ENCODE measurements around the gene CEP295NL.

The CEP295NL gene

DNA sequence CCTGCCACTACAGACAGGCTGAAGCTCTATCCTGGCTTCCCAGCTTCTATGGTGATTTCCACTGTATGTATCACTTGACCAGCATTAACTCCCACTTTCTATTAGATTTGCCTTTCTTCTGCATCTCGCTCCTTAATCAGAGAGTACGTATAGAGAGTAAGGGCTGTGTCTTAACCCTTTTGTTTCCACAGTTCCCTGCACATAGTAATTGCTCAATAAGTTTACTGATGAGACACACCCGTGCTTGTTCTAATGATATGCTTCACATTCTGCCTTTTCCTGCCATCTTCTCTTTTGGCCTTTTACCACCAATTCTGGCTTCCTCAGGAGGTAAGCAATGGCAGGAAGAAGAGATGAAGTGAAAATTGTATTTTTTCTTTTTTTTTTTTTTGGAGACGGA is 41.8 kb downstream of the CEP295NL start:
- DNase-seq, result no peak

DNA sequence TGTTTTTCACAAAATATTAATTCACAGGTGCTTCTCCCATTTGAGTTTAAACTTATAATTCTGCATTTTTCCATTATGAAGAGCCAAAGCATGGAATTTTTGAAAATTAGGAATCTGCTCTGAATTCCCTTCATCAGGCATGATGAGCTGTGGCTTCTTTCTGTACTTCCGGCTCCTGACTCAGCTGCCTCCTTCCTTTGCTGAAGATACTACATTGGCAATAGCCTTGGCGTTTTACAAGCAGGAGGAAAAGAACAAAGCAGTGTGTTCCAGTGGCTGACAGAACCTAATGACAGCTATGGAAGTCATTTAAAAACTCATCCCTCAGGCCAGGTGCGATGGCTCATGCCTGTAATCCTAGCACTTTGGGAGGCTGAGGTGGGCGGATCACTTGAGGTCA is 44.0 kb downstream of the CEP295NL start:
- DNase-seq, result no peak

DNA sequence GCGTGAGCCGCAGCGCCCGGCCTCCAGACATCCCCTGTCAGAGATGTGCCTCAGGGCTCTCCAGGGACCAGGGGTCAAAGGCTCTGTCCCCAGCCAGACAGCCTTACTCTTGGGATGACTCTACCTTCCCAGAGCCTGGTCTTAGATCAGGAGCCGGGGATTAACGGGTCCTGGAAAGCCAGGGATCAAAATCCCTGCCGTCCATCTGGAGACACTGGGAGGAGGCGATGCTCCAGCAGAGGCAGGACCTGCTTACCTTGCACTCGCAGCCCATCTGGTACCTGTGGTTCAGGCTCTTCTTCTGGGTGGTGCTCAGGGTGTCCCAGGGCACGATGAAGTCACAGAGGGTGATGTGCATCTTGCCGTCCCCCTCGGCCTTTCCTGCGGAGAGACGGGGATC is 45.7 kb downstream of the CEP295NL start:
- DNase-seq, result no peak

DNA sequence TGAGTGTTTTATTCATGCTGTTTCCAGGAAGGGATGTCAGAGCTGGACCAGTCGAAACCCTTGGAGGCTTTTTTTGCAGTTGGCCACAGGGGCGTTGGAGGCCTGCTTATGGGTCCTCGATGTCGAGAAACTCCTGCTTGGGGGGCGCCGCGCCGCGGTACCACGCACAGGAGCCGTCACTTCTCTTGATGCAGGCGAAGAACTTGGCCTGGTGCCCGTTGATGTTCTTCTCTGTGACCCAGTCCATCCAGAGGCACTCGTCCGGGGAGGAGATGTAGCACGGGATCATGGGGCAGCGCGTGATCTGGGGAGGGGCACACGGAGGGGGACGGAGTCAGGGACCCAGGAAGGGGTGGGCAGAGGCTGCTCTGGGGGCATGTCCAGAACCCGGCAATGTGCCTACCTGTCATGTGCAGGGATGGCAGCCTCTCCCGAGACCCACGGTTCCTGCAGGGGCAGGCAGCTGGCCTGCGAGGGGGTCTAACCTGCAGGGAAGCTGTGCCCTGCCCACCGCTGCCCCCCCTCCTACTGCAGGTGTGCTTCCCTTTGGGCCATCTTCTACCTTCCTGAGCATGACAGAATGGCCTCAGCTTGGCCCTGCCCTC is 47.3 kb downstream of the CEP295NL start:
- no peak for DNase-seq

DNA sequence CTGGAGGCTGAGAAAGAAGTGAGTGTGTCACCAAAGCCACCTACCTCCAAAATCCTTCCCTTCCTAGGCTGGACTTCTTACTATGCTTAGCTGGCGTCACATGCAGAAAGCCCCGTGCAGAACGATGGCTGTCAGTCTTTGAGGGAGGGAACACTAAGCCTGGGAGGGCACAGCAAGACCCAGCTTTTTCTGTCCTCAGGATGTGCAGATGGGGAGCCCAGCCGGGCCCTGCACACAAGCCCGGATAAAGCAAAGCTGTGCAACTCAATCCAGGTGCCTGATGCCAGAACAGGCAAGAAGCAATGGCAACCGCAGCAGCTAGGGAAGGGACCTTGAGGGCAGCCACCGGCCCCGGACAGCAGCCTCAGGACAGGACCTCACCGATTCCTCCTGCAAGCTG is 48.5 kb downstream of the CEP295NL start:
- no peak for DNase-seq

DNA sequence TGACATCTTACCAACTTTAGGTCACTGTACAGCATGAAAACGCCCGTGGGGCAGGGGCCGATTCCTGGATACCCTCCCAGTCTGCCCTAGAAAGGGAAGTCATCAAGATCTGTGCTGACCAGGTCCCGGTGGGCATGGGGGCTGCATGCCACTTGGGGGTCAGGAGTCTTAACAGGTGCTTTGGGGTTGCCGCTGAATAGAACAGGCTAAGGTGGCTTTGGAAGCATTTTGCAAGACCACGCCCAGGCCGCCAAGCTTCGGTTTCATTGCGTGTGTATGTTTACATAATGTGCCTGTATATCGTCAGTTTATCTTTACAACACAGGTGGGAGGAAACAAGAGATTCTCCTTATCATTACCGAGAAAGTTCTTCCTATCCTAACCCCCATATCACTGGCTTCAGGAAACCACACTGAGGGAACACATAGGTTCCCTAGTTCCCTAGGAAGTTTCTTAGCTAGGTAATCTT is 49.0 kb downstream of the CEP295NL start:
- no peak for DNase-seq

DNA sequence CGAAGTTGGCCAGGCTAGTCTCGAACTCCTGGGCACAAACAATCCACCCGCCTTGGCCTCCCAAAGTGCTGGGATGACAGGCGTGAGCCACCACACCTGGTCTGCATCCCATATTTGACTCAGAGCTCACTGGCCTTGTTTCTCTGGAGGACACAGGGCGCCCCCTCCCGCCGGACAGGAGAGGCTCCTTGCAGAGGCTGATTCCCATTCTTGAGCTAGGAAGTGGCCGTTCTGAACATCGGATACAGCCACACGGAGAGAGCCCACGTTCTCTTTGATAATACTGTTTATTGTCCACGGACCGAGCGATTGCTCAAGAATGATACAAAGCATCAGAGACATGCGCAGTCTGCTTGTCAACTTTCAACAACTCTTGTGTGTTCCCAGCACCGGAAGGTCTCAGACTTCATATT is 50.3 kb downstream of the CEP295NL start:
- DNase-seq, result no peak

DNA sequence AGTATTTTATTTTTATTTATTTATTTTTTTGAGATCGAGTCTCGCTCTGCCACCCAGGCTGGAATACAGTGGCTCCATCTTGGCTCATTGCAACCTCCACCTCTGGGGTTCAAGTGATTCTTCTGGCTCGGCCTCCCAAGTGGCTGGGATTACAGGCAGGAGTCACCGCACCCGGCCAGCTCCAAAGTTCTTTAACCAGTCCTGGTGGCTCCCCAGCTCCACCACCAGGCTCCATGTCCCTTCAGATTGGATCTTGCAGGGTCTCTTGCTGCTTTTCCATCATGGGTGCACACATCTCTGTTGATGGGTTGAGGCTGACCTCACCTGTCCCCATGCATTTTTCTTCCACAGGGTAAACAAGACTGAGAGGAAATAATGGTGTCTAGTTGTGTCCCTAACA is 54.0 kb downstream of the CEP295NL start:
- no peak for DNase-seq

DNA sequence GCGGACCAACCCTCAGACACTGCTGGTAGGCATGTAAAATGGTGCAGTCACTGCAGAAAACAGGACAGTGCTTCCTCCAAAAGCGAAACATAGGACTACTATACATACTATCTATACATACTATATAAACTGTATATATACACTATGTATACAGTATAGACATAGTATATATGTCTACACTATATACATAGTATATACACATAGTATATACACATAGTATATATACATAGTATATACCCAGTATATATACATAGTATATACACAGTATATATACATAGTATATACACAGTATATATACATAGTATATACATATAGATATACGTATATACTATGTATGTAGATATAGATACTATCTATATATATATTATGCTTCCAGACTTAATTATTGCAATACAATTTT is 55.9 kb downstream of the CEP295NL start:
- DNase-seq, result no peak

DNA sequence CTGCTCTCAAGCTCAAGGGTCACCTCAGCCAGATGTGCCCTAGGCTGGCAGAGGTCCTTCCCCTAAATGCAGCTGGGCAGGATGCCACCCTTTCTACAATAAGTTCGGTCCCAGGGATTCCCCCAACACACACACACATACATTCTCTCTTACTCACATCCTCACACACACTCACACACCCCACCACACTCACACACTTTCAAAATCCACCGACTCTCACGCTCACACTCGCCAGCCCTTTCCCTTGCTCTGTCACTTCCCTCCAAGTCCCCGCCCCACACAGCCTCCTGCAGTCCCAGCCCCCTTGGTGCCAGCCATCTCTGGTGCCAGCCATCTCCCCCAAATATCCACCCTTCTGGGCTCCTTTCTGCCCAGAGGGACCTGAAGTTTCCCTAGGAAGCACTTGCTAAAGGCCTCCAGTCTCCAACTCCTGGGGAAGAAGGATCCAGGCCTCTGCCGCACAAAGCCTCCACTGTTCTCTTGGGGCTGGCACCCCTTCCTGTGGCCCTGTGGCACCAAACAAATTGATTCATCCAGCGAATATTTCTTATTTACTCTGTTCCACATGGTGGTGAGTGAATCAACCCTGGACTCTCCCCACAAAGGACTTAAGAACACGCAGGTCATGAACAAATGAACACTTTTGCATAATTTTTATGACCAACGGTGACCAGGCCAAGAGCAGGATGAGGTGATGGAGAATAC is 58.5 kb downstream of the CEP295NL start:
- peak; percentile 23 for DNase-seq

DNA sequence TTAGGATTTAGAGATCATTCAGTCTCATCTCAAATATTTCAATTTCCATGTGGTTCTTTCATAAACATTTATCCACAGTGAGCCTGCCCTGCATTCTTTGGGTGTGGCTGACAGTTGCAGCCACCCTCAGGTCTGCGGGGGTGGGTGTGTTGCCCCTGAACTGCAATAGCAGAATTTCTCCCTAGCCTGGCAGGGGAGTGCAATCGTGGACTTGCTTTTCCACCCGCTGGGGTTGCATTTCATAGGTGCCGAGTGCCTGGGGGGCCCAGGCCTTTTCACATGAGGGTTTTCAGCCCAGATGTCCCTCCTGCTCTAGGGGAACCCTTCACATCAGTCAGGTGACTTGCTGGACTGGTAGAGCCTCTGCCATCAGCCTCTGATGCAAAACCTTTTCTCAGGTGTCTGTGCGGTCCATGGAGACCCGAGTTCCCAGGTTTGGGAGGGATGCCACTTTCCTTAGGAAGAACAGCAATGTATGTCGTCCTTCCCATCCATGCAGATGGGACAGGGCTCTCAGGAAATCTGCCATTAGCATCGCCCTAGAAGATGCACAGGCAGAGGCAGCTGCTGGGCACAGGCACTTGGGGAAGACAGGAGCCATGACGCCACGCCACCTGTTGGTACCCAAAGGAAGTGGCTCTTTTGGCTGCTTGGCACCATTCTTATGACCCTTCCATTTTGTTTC is 60.0 kb downstream of the CEP295NL start:
- peak; percentile 38 for DNase-seq

DNA sequence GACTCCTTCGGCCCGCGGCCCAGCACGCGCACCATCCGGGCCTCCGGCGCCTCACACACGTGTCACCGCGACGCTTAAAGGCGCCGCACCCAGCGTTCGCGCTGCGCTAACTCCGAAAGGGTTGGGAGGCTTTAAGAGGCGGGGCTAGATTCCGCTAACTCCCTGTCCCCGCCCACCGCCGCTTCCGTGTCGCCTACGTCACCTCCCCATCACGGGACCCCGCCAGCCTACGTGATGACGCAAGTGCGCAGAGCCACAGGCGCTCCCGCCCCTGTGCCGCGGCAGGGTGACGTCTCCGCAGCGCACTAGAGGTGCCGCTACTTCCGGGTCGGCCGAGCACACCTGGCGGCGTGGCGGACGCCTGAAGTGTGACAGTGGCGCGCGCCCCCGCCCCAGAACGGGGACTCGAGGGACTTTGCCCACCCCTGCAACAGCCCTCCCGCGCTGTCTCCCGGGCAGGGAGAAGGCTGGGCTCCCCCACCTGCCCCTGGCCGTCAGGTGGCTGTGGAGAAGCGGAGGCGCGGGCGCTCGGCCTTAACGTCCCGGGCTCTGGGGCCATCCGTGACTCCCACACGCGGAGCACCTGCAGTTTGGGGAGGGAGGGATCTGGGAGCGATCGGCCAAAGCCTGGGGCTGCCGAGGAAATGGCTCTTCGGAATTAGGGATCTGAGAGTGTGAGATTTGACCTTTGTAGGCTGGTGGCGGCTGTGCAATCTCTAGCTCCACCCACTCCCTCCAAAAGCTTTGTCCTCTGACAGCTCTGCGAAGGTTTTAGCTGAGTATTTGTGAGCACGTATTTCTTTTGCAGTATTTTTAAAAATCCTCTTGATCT is 62.0 kb downstream of the CEP295NL start, which contains the start of gene USP36:
Gene USP36, minus strand, starts transcription at position 35 of the 832 bp plus-strand sequence. CDS start 4,451 bp downstream, outside the sequence.
- DNase-seq, result peak; percentile 99

All from fibroblast of skin of right biceps (primary cell).